ENCODE data around the gene HS3ST4. TPM values are rescaled to one million over a fixed set of nuclear protein-coding genes. Genes with fewer than 3 reads are reported as not detected.

HS3ST4 gene
- total RNA-seq, 1 donor from 2014 or later: not detected

DNA sequence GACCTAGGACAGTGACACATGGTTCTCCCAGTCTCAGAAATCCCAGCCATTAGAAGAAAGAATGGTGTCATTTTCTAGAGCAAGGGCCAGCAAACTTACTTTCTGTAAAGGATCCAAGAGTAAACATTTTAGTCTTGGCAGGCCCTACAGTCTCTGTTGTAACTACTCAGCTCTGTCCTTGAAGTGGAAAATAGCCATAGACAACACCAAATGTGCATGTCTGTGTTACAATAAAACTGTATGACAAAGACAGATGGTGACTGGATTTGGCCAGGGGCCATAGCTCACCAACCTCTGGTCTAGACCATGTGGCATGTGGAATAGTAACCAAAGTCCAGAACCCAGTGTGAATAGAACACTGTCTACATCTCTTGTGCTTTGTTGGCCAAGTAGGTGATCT, 286.5 kb downstream of the HS3ST4 start:
- peaks cover 2% of the 10 kb centered on the region for H3K9me3 Mint-ChIP-seq
- CTCF ChIA-PET: no interaction called here
- intact Hi-C loops (cut with micrococcal nuclease): no loop called here
- DNase-seq (no peak), ATAC-seq (ENCODE audit: low read depth) (no peak)
- no peak overlapping the region for H3K27ac Mint-ChIP-seq
- H3K4me3 Mint-ChIP-seq: no peak overlapping the region
- peaks cover 4% of the 10 kb centered on the region for H3K27me3 Mint-ChIP-seq
- no peaks in the 10 kb centered on the region for H3K4me1 Mint-ChIP-seq
- POLR2A ChIA-PET: no interaction called here
- TF ChIP-seq, protein P1, sequence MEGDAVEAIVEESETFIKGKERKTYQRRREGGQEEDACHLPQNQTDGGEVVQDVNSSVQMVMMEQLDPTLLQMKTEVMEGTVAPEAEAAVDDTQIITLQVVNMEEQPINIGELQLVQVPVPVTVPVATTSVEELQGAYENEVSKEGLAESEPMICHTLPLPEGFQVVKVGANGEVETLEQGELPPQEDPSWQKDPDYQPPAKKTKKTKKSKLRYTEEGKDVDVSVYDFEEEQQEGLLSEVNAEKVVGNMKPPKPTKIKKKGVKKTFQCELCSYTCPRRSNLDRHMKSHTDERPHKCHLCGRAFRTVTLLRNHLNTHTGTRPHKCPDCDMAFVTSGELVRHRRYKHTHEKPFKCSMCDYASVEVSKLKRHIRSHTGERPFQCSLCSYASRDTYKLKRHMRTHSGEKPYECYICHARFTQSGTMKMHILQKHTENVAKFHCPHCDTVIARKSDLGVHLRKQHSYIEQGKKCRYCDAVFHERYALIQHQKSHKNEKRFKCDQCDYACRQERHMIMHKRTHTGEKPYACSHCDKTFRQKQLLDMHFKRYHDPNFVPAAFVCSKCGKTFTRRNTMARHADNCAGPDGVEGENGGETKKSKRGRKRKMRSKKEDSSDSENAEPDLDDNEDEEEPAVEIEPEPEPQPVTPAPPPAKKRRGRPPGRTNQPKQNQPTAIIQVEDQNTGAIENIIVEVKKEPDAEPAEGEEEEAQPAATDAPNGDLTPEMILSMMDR (IDR thresholded peaks at IDR 0.05): no peak
- H3K36me3 Mint-ChIP-seq (ENCODE audit: low read depth): no peaks in the 10 kb centered on the region

DNA sequence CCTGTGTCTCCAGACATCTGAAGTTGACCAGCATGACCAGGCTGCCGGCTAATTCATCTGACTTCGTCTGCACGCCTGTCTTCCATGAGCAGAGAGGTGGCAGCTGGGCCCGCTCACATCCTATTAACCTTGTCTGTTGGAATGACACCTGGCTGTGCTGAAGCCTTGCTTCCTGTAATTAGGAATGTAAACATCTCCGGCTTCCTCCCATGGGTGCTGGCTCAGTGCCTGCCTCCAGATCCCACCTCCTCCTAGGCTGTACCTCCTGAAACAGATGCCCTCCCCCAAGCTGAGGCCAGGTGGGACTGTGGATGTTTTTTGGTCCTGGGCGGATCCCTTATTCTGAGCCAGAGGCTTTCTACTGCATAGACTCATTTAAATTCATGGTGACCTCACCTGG, 296.3 kb downstream of the HS3ST4 start:
- H3K27me3 Mint-ChIP-seq: no peaks in the 10 kb centered on the region
- no peaks in the 10 kb centered on the region for H3K4me1 Mint-ChIP-seq
- CTCF ChIA-PET: no interaction called here
- DNase-seq: no peak
- ATAC-seq (ENCODE audit: low read depth): no peak
- no peak overlapping the region for H3K4me3 Mint-ChIP-seq
- no peaks in the 10 kb centered on the region for H3K36me3 Mint-ChIP-seq (ENCODE audit: low read depth)
- POLR2A ChIA-PET: no interaction called here
- no peak overlapping the region for H3K27ac Mint-ChIP-seq
- intact Hi-C loops (cut with micrococcal nuclease): no loop called here
- no peaks in the 10 kb centered on the region for H3K9me3 Mint-ChIP-seq
- TF ChIP-seq, protein P1 (IDR thresholded peaks at IDR 0.05): no peak

DNA sequence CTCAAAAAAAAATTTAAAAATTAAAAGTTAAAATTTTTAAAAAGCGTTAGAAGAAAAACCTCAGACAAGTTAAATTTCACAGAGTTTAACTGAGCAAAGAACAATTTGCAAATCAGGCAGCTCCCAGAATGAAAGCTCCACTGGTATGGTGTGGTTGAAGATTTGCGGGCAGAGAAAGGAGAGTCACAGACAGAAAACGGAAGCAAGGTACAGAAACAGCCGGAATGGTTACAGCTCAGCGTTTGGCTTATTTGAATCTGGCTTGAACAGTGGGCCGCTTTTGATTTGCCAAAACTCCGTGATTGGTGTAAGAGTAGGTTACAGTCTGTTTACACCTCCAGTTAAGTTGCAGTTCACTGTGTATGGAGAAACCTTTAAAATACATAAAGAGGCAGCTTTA, 297.1 kb downstream of the HS3ST4 start:
- Mint-ChIP-seq H3K4me3 (no peak overlapping the region), H3K27me3 (no peaks in the 10 kb centered on the region), H3K27ac (no peak overlapping the region), H3K9me3 (no peaks in the 10 kb centered on the region), H3K36me3 (ENCODE audit: low read depth) (no peaks in the 10 kb centered on the region), H3K4me1 (no peaks in the 10 kb centered on the region)
- CTCF ChIA-PET: no interaction called here
- intact Hi-C loops (cut with micrococcal nuclease): no loop called here
- ATAC-seq (ENCODE audit: low read depth): no peak
- POLR2A ChIA-PET: no interaction called here
- DNase-seq: no peak
- TF ChIP-seq, protein P1 (IDR thresholded peaks at IDR 0.05): no peak

DNA sequence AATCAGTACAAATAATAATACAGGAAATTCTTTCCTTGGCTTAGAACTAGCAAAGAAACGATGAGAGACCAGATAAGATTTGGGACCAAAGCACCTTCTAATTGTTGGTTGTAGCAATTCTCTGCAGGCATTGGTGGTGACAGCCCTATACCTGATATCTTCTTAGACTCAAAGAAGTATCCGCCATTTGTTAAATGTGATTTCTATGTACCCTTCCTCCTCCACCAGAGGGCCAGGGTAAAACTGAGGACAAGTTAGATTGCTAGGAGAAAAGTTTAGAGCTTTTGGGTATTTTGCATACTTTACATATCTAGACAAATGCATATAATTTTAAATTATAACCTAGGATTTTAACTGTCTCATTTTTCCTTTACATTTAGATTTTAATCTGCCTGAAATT, 304.3 kb downstream of the HS3ST4 start:
- no peaks in the 10 kb centered on the region for H3K36me3 Mint-ChIP-seq (ENCODE audit: low read depth)
- no peaks in the 10 kb centered on the region for H3K4me1 Mint-ChIP-seq
- TF ChIP-seq, protein P1 (IDR thresholded peaks at IDR 0.05): no peak
- ATAC-seq (ENCODE audit: low read depth) (no peak), DNase-seq (no peak)
- intact Hi-C loops (cut with micrococcal nuclease): no loop called here
- H3K9me3 Mint-ChIP-seq: peaks cover 3% of the 10 kb centered on the region
- no peaks in the 10 kb centered on the region for H3K27me3 Mint-ChIP-seq
- ChIA-PET POLR2A (no interaction called here), CTCF (no interaction called here)
- H3K27ac Mint-ChIP-seq: no peak overlapping the region
- H3K4me3 Mint-ChIP-seq: no peak overlapping the region

DNA sequence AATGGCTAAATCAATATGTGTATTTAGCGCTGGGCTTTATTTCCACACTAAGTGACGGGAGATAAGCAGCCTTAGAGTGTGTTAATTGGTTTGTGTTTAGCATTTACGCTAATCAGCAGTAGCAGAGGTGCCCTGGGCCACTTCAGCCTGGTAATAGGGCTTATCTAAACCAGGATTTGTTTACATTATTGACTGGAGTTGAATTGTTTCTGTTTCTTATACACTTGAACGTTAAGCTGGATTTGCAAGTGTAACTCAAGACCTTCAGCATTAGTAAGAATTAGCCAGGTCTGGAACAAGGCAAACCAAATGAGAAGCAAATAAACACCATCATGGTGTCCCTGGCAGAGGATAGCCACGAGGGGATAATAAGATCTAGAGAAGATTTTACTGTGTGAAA, 313.6 kb downstream of the HS3ST4 start:
- H3K36me3 Mint-ChIP-seq (ENCODE audit: low read depth): no peaks in the 10 kb centered on the region

More for the DNA sequence above, 313.6 kb downstream of the HS3ST4 start:
- Mint-ChIP-seq H3K4me1 (no peaks in the 10 kb centered on the region), H3K4me3 (no peak overlapping the region), H3K27me3 (peaks cover 3% of the 10 kb centered on the region), H3K27ac (no peak overlapping the region), H3K9me3 (peaks cover 12% of the 10 kb centered on the region)
- intact Hi-C loops (cut with micrococcal nuclease): no loop called here
- DNase-seq: no peak
- ChIA-PET POLR2A (no interaction called here), CTCF (no interaction called here)
- no peak for ATAC-seq (ENCODE audit: low read depth)
- TF ChIP-seq, protein P1 (IDR thresholded peaks at IDR 0.05): no peak
